ENCODE results near the gene TRMU. TPM values are rescaled to one million over a fixed set of nuclear protein-coding genes. Genes with fewer than 3 reads are reported as not detected.
"Not testable (repeated sequence)": the region's sequence is repeated elsewhere in the genome, so short reads cannot be mapped to it uniquely, and the experiment has no call there.

TRMU gene
- total RNA-seq, 1 experiment from 2014 or later, result 64.7 TPM

DNA sequence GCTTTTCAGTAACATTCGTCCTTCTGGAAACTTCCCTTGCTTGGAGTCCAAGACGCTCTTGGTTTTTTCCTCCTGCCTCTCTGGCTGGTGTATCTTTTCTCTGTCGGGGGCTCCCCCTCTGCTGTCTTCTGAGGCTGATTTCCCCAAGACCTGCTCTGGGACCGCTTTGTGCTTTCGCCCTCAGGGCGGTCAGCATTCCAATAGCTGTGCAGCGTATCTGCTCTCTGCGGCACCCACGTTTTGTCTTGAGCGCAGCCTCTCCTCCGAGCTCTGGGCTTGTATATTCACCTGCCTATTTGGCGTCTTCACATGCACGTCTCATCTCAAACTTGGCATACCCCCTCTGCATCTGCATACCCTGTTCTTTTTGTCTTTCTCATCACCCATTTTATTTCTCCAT lies 36.4 kb upstream of the TRMU start:
- DNase-seq (ENCODE audit: low spot score), result no peak

DNA sequence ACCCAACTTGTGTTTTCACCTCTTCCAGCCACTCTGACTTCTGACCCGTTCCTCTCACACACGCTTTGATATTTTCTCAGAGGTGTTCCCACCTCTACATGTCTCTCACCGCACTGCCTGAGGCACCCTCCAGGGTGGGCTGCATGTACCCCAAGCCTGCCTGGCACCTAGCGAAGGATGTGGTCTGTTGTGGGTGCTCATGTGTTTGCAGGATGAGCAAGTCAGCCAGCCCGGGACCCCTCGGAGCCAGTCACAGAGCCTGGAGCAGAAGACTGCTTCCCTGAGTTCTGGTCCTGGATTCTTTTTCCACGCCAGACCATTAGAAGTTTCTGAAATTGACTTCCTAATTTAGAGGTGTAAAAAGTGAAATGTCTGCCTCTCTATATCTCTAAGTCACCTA lies 35.0 kb upstream of the TRMU start:
- no peak for DNase-seq (ENCODE audit: low spot score)

DNA sequence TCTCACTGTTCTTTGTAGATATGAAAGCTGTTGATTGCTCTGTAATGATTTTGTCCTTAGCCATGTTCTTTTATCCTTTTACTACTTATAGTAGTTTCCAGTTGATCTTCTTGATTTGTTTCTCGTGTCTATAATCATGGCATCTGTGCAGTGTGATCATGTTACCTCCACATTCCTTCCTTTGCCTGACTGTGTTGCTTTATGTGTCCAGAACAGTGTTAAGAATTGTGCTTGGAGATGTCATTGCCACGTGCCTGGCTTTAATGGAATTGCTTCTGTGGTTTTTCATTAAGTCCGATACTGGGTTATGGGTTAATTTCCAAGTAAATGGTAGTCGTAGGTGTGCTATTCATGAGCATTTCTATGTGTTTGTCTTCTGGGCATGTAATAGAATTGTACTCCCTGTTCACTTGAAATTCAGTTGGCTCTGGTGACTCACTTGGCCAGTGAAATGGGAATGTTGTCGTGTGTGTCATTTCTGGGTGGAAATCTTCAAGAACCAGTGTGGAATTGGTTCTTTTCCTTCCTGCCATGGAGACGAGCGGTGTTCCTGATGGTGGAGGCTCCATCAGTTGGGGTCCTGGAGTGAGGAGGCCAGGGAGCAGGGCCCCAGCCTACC lies 32.1 kb upstream of the TRMU start:
- DNase-seq (ENCODE audit: low spot score), result no peak

DNA sequence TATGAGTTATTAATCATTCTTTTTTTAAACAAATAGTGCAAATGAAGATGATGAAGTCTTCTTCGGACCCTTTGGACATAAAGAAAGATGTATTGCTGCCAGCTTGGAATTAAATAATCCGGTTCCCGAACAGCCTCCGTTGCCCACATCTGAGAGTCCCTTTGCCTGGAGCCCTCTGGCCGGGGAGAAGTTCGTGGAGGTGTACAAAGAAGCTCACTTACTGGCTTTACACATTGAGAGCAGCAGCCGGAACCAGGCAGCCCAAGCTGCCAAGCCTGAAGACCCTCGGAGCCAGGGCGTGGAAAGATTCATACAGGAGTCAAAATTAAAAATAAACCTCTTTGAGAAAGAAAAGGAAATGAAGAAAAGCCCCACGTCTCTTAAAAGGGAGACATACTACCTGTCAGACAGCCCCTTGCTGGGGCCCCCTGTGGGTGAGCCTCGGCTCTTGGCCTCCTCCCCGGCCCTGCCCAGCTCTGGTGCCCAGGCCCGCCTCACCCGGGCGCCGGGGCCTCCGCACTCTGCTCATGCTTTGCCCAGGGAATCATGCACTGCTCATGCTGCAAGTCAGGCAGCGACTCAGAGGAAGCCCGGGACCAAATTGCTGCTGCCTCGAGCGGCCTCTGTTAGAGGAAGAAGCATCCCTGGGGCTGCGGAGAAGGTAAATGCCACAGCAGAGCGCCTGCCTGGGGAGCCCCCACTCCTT lies 27.1 kb upstream of the TRMU start:
- DNase-seq (ENCODE audit: low spot score), result no peak

DNA sequence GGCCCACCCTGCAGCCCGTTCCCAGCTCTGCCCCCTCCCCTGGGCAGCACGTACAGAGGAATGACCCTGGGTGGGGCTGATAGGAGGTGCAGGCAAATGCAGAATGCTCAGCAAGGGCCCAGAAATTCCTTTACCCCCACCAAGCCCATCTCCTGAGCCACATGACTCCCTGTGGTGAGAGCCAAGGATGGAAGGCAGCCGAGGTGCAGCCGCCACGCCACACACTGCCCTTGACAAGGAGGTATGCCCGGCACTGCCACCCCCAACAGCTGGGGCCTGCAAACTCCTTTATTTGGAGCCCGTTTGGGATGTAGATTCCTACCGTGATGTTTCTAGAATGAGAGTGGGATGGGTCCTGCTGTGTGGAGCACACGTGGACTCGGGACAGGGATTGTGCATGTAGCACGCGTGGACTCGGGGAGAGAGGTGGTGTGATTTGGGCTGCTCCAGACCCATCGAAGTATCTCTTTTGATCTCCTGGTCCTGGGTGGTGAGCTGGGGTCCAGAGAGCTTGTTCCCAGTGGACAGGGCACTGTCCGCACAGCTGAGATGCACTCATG lies 25.9 kb upstream of the TRMU start:
- no peak for DNase-seq (ENCODE audit: low spot score)

DNA sequence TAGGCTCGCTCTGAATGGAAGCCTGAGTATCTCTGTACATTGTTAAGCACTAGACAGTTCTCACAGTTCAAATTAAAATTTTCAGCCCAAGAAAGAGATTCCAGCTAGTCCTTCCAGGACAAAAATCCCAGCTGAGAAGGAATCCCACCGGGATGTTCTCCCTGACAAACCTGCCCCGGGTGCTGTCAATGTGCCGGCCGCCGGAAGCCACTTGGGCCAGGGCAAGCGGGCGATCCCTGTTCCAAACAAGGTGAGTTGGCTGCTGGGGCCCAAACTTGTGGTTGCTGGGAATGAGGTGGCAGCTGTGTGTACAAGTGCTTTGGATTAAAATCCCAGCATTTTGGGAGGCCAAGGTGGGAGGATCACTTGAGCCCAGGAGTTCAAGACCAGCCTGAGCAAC lies 23.5 kb upstream of the TRMU start:
- DNase-seq (ENCODE audit: low spot score), result no peak

DNA sequence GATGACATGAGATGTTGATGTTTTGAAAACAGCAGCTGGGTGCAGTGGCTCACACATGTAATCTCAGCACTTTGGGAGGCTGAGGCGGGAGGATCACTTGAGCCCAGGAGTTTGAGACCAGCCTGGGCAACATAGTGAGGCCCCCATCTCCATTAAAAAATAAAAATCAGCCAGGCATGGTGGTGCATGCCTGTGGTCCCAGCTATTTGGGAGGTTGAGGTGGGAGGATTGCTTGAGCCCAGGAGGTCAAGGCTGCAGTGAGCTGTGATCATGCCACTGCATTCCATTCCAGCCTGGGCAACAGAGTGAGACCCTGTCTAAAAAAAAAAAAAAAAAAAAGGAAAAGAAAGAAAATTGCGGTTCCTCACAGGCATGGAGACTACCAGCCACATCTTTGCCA lies 22.7 kb upstream of the TRMU start:
- DNase-seq (ENCODE audit: low spot score), result not testable (repeated sequence)

DNA sequence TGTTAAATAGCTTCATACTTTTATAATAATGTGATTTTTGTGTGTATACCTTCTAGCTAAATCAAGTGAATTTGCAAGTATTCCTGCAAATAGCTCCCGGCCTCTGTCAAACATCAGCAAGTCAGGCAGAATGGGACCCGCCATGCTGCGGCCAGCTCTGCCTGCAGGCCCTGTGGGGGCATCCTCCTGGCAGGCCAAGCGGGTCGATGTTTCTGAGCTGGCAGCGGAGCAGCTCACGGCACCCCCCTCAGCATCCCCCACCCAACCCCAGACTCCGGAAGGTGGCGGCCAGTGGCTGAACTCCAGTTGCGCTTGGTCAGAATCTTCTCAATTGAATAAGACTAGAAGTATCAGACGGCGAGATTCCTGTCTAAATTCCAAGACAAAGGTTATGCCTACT lies 19.5 kb upstream of the TRMU start:
- no peak for DNase-seq (ENCODE audit: low spot score)

DNA sequence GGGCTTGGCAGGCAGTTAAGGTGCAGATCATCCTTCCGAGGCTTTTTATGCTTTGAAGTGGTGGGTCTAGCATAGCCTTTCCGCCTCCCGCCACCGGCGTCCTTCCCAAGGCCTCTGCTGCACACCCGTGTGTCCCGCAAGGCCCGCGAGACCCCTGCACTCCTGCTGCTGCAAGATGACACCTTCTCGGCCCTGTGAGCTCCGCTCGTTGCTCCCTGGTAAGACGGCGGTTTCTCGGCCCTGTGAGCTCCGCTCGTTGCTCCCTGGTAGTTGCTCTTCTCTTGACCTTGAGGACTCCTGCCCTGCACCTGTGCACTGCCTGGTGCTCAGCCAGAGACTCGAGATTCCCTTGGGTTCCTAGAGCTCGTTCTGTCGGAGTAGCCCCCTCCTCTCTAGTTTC lies 17.9 kb upstream of the TRMU start:
- DNase-seq (ENCODE audit: low spot score), result no peak

DNA sequence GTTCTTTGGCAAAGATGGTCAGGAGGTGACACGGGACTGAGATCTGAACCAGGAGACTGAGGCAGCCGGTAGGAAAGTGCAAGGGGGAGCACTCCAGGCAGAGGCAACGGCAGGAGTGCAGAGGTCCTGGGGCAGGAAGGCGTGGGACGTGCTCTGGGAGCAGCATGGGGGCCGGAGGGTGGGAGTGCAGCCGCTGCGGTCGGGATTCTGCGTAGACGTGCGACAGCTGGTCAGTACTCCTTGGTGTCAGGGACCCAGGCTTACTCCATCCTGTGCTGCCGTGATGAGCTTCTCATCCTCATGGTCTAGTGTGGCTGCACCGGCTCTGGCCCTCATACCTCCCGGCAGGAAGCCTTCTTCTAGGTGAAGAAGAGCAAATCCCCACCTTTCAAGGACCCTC lies 16.9 kb upstream of the TRMU start:
- DNase-seq (ENCODE audit: low spot score), result no peak

DNA sequence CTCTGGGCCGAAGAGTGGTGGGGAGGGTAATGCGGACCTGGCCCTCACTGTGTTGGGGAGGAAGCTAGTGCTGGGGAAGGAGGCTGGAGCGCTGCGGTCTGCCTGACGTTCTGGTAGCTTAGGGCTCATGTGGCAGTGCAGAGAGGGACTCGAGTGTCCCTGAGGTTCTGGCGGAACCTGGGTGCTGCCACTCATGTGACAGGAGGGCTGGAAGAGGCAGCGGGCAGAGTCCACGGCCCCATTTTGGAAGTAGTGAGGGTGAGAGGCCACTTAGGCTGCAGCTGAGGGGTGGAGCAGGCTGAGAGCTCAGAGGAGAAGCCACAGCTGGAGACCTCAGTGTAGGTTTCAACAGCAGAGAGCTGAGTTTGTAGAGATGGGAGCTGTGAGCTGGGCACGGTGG lies 16.2 kb upstream of the TRMU start:
- no peak for DNase-seq (ENCODE audit: low spot score)

DNA sequence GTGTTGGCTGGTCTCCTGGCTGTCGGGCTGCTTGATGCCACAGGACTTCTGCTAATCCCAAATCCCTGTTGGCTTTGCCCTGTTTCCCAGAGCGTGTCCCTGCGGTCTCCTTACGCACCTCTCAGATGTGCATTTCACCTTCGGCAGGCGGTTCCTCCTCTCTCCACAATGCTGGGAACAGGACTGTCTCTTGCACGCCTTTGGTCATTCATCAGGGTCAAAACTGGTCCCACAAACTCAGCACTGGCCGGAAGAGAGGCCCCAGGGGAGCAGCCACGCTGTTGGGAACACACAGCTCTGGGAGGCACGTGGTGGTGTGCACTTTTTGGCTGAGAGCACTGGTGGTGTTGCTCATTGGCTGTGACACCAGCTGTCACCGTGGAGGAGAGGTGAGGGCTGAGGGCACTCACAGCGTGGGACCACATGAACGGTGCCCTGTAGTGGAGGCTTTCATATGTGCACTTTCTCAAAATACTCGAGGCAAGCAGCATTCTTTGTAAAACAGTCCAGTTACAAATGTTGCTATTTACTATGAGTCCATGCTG lies 15.3 kb upstream of the TRMU start:
- DNase-seq (ENCODE audit: low spot score), result no peak

DNA sequence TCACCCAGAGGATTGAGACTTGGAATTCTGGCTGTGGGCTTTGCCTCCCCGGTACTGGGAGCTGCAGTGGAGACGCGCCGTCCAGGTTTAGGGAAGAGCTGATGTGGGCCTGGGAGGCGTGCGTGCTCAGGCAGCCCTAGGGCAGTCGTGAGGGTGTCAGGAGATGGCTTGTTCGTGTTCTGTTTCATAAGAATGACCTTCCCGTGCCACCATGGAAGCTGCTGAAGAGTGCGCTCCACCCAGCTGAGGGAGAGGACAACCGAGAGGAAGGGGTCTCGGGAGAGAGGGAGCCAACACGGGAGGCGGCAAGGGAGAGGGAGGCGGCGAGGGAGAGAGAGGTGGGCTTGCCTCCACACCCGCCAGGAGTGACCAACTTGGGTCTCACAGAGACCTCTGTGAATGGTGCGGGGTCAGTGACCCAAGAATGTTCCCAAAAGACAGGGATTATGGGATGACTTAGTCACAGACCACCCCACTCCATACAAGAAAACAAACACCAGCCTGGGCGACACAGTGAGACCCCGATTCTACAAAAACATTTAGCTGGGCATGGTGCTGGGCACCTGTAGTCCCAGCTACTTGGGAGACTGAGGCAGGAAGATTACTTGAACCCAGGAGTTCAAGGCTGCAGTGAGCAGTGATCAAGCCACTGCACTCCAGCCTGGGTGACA lies 14.7 kb upstream of the TRMU start:
- no peak for DNase-seq (ENCODE audit: low spot score)

DNA sequence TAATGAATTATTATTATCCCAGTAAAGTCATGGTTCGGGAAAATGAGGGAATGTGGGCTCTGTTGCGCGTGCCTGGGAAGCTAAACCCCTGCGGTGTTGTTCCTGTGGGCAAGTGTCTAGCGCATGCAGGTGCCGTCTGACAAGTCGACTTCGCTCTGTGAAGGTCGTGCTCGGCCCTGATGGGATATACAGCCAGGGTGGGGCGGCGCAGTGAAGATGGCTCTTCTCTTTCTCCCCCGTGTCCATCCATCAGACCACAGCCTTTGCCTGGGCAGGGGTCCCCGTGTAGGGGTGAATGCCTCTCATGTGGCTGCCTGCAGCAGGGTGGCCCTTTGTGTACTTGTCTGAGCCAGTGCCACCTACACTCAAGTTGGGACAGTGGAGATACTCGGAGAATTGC lies 12.8 kb upstream of the TRMU start:
- DNase-seq (ENCODE audit: low spot score), result no peak

DNA sequence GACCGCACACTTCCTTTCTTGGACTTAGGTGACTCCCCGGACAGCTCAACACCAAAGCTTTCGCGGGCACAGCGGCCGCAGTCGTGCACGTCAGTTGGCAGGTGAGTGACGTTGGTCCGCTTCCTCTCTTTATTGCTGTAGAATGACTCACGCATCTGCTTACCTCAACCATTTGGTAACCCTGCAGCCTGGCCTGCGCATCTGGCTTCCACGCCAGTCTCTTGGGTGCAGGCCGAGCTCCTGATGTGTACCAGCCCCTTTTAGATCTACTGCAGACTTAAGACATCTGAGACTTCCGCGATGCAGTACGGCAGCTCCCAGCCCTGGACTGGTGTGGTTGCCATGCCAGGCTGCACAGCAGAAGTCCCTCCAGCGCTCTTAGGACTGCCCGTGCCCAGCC lies 12.4 kb upstream of the TRMU start:
- DNase-seq (ENCODE audit: low spot score), result no peak

DNA sequence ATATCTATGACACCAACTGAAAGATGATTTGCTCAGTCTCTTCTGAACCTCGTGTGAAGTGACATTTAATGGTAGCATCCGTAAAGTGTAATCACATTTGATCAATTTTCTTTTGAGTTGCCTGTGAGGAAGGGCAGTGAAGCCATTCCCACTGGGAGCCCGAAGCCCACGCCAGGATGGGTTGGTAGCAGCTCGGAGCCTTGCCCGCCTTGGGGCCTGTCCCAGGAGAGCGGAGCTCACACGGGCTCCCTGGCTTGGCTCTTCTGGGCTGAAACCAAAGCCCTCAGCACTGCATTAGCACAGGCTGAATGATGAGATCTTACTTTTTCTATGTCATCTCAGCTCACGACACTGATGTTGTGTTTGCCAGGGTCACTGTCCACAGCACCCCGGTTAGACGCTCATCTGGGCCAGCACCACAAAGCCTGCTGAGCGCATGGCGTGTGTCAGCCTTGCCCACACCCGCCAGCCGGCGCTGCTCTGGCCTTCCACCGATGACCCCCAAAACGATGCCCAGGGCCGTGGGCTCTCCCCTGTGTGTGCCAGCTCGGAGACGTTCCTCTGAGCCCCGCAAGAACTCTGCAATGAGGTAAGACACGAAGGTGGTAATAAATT lies 9.3 kb upstream of the TRMU start:
- no peak for DNase-seq (ENCODE audit: low spot score)

DNA sequence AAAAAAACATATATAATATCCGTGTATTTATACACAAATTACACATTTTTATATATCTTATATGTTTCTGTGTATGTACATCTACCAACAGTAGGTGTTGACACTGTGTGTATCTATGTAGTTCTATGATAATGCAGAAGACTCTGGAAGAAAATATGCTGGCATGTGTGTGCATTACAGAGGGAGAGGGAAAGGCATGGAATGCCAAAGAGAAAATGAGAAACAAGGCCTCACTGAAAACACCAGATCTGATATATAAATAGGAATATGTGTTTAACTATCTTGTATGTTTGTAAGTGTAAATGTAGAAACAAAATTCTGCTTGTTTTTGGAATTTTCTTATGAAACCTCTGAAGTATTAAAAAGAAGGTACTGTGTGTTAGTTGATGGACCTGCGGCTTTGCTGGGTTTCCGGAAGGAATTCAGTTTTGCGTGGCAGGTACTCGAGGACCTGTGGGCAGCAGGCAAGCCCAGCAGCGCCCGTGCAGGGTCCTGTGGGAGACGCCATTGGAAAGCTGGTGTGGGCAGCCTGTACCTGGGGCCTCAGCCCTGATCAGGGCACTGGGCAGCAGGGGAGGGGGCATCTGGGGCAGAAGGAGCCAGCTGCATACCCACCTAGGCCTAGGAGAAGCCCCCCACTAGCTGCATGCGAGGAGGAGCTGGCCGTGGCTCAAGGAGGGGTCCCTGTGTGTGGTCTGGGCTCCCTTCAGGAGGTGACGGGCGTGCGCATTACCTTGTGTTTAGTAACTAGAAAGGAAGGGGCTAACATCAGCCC lies 7.6 kb upstream of the TRMU start:
- no peak for DNase-seq (ENCODE audit: low spot score)

DNA sequence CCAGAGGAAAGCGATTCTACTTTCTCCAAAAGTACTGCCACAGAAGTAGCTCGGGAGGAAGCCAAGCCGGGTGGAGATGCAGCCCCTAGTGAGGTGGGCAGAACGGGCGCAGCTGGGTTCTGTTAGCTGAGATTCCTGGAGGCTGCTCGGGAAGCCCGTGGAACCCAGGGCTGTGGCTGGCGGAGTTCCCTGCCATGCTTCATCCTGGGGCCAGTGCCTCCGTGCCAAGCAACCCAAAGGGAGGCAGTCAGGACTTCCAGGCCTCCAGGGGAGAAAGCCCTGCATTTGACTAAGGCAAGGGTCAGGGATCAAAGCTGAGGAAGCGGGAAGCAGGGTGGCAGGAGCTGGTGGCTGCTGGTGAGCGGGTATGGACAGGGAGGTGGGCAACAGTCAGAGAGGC lies 6.7 kb upstream of the TRMU start:
- DNase-seq (ENCODE audit: low spot score), result no peak

DNA sequence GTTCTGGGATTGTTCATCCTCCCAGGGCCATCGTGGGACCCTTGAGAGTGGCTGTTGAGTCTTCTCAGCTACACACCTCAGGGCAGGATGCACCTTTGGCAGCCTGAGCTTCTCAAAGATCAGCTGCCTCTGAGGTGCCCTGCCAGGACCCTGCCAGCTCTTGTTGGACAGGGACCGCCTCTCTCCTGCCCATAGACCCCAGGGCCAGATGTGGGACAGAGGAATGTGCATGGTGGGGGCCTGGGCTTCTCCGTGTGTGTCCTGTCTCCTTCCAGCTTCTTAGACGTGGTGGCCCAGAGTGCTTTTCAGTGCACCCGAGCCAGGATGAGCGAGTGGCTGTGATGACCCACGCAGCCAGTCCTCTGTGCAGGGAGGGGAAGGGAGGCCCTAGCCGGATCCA lies 5.9 kb upstream of the TRMU start:
- no peak for DNase-seq (ENCODE audit: low spot score)

DNA sequence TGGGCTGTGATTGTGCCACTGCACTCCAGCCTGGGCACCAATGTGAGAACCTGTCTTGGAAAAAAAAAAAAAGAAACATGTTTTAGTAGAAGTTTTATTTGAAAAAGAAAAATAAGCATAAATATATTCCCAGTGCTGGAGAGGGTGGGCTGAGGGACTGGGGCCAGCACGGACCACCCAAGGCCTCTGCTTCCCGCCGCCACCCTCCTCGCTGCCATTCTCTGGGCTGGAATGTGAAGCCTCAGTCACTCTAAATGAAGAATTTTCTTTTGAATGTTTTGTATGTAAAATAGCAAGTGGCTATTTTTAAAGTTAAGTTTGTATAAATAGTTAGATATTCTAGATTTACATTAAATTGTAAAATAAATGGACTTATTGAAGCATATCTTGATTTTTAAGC lies 5.1 kb upstream of the TRMU start:
- no peak for DNase-seq (ENCODE audit: low spot score)

DNA sequence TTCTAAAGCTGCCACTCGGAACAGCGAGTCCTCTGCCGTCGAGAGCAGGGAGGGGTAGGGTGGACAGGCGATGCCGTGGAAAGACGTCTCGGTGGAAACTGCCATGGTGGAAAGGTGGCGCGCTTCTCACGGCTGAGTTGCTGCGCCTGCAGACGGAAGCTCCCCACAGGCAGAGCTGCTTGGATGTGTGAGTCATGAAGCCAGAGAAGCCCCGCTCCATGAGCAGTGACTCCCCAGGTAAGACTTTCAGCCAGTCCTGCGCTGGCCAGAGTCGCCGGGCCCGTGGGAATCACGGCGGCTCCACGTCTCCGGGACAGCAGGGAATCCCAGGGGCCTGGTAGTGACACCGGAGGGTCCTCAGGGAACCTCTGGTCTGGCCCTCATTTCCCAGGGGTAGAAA lies 4.0 kb upstream of the TRMU start:
- no peak for DNase-seq (ENCODE audit: low spot score)

Measured in HT-29 (cell line).